Stimulated activated CD8-positive, alpha-beta memory T cell treated with anti-CD3 and anti-CD28 coated beads, Interleukin-7, amount 100 ng/mL, for 24 hours (primary cell): ENCODE results near the gene VRTN.
A peak's percentile ranks its signal among the peaks of the same experiment; 100 is the strongest.
"Not testable (repeated sequence)": the region's sequence is repeated elsewhere in the genome, so short reads cannot be mapped to it uniquely, and the experiment has no call there.

ENCODE experiments used
- DNase-seq: peaks from one replicate; pipeline ENCODE4 v3.0.0-alpha.2; 2020; ENCODE audit warnings: low read depth

Gene VRTN, protein sequence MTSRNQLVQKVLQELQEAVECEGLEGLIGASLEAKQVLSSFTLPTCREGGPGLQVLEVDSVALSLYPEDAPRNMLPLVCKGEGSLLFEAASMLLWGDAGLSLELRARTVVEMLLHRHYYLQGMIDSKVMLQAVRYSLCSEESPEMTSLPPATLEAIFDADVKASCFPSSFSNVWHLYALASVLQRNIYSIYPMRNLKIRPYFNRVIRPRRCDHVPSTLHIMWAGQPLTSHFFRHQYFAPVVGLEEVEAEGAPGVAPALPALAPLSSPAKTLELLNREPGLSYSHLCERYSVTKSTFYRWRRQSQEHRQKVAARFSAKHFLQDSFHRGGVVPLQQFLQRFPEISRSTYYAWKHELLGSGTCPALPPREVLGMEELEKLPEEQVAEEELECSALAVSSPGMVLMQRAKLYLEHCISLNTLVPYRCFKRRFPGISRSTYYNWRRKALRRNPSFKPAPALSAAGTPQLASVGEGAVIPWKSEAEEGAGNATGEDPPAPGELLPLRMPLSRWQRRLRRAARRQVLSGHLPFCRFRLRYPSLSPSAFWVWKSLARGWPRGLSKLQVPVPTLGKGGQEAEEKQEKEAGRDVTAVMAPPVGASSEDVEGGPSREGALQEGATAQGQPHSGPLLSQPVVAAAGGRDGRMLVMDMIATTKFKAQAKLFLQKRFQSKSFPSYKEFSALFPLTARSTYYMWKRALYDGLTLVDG

GRCh38 chr14:74348241-74348734, at the start of gene VRTN:
Gene VRTN, plus strand, starts transcription at chr14:74348471. Its CDS starts 8,313 bp downstream, at chr14:74356784.
- DNase-seq = no peak

DNA sequence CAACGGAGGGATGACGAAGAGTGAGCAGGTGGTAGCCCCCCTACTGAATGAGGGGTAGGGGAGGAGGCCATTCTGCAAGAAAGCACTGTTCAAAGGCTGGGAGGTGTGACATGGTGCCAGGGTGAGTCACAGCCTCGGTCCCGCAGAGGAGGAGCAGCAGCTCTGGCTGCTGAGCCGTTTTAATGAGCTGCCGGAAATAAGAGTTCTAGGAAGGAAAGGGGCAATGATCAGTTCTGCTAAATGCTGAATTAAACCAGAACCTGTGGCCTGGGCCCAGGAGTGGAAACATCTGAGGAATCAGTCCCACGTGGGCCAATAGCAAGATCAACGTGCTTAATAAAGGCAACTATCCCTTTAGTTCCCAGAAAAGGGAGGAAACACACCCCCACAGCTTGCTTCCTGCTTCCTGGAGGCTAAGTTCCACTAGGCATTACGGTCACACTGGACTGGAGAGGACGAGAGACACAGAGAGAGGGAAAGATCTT, 49.2 kb upstream of the VRTN start:
- DNase-seq = no peak

- DNase-seq = no peak
Observed at GRCh38 chr14:74301594-74302151, 46.6 kb upstream of the VRTN start.

DNA sequence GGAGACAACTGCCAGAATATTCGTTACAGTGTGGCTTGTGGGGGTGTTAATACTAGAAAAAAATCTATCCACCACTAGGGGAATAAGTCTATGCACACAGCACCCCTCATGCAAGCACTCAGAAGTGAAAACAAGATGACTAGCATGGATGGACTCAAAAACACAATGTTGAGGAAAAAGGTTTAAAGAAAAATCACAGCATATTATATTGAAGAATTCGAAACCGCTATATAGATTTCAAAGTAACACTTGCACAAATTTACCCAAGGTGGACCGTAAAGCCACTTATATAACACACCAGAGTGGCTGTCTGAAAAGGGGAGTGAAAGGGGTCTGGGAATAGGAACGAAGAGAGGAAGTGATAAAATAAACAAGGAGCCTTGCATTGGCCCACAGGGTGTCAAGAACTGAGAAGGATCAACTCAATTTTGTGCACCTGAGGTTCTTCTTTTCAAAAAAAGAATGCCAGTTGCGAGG, 46.1 kb upstream of the VRTN start:
- no peak for DNase-seq

GRCh38 chr14:74302634-74303569, 45.4 kb upstream of the VRTN start, which contains the start of gene ABCD4:
Gene ABCD4, minus strand, starts transcription at chr14:74302934. Its CDS starts 22 bp downstream, at chr14:74302912.
- peak; percentile 82 for DNase-seq

- DNase-seq = no peak
Observed at GRCh38 chr14:74308695-74309094, 39.6 kb upstream of the VRTN start.

DNA sequence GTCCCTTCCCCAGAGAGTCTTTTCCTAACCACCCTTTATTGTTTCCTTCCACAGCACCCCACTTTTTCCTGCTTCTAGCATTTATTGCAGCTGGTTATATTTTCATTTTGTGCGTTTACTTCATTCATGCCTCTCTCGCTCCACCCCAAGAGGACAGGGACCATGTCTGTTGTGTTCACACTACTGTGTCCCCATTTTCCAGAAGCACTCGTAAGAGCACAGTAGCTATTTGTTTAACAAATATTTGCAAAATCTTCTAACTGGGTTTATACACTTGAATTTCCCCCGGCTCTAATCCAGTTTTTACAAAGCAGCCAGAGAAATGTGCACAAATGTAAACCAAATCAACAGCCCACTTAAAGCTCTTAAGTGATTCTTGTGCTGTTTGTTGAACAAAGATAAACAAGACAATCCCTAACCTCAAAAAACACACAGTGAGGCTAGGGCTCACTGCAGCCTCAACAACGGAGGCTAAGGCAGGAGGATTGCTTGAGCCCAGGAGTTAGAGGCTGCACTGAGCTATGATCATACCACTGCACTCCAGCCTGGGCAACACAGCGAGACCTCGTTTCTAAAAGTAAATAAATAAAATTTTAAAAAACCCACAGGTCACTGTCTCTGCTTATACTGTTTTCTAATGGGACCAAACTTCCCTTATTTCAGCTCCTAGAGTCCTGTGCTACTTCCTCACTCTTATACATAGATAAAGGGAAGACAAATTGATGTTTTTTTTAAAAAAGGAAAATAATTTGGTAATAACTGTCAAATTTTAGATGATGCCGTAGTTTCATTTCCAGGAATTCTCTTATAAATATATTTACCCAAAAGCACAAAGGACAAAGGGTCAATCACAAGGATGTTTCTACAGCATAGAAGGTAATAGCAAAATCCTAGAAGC, 38.9 kb upstream of the VRTN start:
- DNase-seq = no peak

DNA sequence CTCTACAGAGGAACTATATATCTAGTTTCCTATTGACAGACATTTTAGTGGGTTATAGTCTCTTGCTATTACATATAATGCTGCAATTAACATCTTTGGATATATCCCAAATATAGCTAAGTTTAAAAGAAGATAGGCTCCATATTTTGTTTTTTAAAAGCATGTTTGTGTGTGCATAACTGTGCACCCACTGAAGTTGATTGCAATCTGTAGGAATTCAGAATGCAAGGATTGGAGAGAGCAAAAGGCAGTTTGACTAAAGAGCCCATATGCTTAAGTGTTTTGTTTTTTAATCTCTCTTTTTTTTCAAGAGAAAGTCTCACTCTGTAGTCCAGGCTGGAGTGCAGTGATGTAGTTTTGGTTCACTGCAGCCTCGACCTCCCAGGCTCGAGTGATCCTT, 36.1 kb upstream of the VRTN start:
- DNase-seq = no peak

- DNase-seq = no peak
Observed at GRCh38 chr14:74313601-74314000, 34.7 kb upstream of the VRTN start.

- DNase-seq = no peak
Observed at GRCh38 chr14:74314576-74314975, 33.7 kb upstream of the VRTN start.

DNA sequence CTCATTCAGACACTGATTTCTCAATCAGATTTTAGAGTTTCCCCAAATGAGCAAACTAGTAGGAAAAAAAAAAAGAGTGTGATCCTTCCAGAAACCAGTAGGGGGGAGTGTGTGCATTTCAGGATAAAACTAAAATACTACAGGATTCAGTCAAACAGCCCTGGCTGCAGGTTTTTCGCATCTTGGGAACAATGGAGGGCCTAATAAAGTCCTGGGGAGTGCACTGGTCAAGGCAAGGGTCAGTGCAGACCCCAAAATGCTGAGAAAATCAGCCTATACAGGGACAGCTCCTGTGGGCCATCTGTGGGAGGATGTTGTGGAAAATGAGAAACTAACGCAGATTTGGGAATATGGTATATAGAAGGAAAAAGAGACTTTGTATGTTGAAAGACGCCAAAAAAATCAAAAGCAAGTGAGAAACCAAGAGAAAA, 23.3 kb upstream of the VRTN start:
- no peak for DNase-seq

GRCh38 chr14:74325446-74325845, 22.8 kb upstream of the VRTN start:
- DNase-seq = no peak

- DNase-seq = no peak
Observed at GRCh38 chr14:74326369-74327152, 21.7 kb upstream of the VRTN start.

DNA sequence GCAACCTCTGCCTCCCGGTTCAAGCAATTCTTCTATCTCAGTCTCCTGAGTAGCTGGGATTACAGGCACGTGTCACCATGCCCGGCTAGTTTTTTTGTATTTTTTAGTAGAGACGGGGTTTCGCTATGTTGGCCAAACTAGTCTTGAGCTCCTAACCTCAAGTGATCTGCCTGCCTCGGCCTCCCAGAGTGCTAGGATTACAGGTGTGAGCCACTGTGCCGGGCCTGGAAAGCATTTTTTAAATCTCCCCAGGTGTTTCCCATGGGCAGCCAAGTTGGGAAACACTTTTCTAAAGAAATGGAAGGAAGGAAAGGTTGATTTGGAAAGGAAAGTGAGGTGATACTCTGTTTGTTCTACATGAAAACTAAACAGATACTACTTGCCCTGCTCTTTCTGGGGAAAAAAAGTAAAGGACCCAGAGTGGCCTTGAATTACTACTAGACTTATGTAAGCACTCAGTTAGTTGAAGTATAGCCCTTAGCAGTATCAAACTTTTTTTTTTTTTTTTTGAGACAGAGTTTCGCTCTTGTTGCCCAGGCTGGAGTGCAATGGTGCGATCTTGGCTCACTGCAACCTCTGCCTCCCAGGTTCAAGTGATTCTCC, 18.2 kb upstream of the VRTN start:
- DNase-seq = not testable (repeated sequence)

DNA sequence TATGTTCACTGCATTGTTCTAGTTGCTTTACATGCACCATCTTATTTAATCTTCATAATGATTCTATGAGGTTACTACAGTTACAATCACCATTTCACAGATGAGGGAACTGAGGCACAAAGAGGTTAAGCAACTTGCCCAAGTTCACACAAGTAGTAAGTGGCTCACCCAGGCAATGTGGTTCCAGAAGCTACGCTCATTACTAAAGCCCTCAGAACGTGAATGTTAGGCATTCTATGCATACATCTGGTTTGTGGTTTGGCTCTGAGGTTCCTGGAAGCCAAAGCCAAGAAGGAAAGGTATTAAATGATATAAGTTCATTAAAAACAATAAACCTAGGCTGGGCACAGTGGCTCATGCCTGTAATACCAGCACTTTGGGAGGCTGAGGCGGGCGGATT, 14.4 kb upstream of the VRTN start:
- no peak for DNase-seq

- no peak for DNase-seq
Observed at GRCh38 chr14:74346341-74346740, 1.9 kb upstream of the VRTN start.

DNA sequence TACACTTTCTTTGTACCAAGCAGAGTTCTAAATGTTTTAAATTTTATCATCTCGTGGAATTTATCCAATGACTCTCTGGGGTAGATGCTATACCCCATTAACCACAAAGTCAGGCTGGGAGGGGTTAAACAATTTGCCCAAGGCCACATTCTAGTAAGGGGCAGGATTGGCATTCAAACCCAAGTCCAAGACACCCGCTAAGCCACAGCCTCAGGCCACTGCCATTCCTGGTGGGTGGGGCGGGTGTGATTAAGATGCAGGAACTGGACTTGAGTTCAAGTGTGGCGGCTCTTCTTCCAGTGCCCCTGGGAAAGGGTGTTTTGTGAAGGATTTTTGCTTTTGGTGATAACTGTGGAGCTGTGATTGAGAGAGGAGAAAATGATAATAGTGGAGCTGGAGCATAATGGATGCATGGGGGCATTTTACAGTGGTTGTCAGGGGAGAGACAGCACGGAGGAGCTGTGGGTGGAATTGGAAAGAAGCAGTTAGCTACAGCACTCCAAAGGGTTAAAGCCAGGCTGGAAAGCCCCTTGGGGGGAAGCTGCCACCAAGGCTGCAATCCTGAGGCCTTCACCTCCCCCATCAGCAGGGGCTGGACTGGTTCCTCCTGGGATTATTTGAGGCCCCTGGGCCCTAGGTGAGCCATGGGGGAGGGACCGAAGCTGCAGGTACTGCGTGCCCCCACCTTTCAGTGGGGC, 1.0 kb upstream of the VRTN start:
- DNase-seq = no peak

DNA sequence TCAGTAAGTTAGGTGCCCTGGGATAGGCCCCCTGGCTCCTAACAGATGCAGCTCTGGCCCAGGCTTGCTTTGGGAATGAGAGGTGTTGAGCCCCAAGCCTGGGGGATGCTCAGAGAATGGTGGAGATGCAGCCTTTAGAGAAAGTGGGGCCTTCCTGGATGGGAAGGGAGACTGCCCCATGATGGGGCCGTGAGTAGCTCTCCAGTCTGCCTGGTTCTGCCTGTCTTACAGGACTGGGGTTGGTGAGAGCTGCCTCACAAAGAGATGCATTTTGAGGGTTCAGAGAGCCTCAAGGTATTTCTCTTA, 523 bp upstream of the VRTN start:
- no peak for DNase-seq
